ENCODE measurements around the gene ABL1. TPM values are rescaled to one million over a fixed set of nuclear protein-coding genes. Genes with fewer than 3 reads are reported as not detected.

The ABL1 gene
- total RNA-seq, 1 experiment from 2014 or later, result 9.9 TPM

- H3K4me3 ChIP-seq (ENCODE audit: low read length), result no peak overlapping the region
- no peaks in the 10 kb centered on the region for H3K9me2 ChIP-seq (replicated peaks; ENCODE audit: insufficient read depth, low read length)
- H3K27me3 ChIP-seq (ENCODE audit: low read length), result no peaks in the 10 kb centered on the region
- H2AFZ ChIP-seq (ENCODE audit: low read length), result no peak overlapping the region
- no peaks in the 10 kb centered on the region for H3K79me2 ChIP-seq (ENCODE audit: low read length)
- no peaks in the 10 kb centered on the region for H3K36me3 ChIP-seq (ENCODE audit: insufficient read depth, low read length)
- DNase-seq, result no peak
- no peaks in the 10 kb centered on the region for H3K4me1 ChIP-seq (ENCODE audit: low read length)
- no peak overlapping the region for H3K27ac ChIP-seq (ENCODE audit: low read length)
- H3K9me3 ChIP-seq (ENCODE audit: low read length), result no peaks in the 10 kb centered on the region
- no peak overlapping the region for H3K9ac ChIP-seq (ENCODE audit: low read length)
- H3K4me2 ChIP-seq (ENCODE audit: low read depth, low read length, poor library complexity, severe bottlenecking), result no peak overlapping the region
- no peaks in the 10 kb centered on the region for H4K20me1 ChIP-seq (ENCODE audit: insufficient read depth, low read depth, low read length)
These were observed 79.5 kb downstream of the ABL1 start for GRCh38 chr9:130914417-130915095.

DNA sequence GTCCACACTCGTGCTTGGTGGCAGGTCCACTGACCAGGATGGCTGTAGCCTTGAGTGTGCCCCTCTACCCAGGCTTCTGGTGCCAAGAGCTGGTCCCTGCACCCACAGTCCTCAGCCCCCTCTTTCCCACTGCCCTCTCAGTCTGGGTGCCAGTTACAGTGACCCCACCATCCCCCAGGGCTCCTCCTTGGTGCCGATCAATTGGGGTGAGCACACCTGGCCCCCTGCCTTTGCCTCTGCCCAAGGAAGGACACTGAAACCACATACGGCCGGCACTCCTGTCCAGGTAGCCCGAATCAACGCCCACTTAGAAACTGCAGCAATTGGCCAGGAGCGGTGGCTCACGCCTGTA, 80.0 kb downstream of the ABL1 start:
- Histone ChIP-seq H3K79me2 (ENCODE audit: low read length) (no peaks in the 10 kb centered on the region), H2AFZ (ENCODE audit: low read length) (no peak overlapping the region), H3K4me2 (ENCODE audit: low read depth, low read length, poor library complexity, severe bottlenecking) (no peak overlapping the region), H3K36me3 (ENCODE audit: insufficient read depth, low read length) (no peaks in the 10 kb centered on the region), H3K4me3 (ENCODE audit: low read length) (no peak overlapping the region), H3K9me2 (replicated peaks; ENCODE audit: insufficient read depth, low read length) (no peaks in the 10 kb centered on the region), H3K4me1 (ENCODE audit: low read length) (no peaks in the 10 kb centered on the region), H3K9ac (ENCODE audit: low read length) (no peak overlapping the region), H4K20me1 (ENCODE audit: insufficient read depth, low read depth, low read length) (no peaks in the 10 kb centered on the region), H3K27ac (ENCODE audit: low read length) (no peak overlapping the region), H3K27me3 (ENCODE audit: low read length) (no peaks in the 10 kb centered on the region), H3K9me3 (ENCODE audit: low read length) (no peaks in the 10 kb centered on the region)
- DNase-seq, result no peak

DNA sequence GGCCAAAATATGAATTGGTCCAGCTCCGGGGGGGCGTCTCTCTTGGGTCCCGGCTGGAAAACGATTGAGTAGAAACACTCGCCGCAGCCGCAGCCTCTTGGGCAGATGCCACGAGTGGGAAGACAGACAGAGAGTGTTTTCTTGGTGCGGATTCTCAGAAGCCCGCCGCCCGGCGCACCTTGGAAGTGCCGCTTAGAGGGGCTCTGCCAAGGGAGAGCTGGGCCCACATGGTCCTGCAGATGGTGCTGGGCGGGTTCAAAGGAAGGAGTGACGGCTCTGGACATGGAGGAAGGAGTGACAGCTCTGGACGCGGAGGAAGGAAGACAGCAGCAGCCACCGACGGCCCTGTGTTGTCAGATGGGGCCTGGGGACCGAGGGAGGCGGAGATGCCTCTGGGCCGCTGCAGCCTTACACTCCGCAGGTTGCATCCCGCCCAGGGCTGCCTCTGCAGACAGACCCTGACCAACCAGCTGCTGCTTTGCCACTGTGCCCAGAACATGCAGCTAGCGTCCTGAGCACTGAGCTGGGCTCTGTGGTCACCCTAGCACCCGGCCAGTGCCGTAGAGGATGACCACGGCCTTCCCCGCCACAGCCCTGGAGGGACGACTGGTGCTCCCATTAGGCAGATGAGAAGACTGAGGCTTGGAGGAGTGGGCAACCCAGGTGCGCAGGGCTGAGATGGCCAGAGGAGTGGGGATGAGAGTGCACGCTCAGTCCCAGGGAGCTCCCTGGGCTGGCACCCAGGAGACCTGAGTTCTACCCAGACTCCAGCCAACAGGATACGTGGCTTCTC, 82.3 kb downstream of the ABL1 start:
- Histone ChIP-seq H2AFZ (ENCODE audit: low read length) (no peak overlapping the region), H3K36me3 (ENCODE audit: insufficient read depth, low read length) (no peaks in the 10 kb centered on the region), H3K27me3 (ENCODE audit: low read length) (no peaks in the 10 kb centered on the region), H3K4me2 (ENCODE audit: low read depth, low read length, poor library complexity, severe bottlenecking) (no peak overlapping the region), H3K9ac (ENCODE audit: low read length) (no peak overlapping the region), H3K27ac (ENCODE audit: low read length) (no peak overlapping the region), H3K4me1 (ENCODE audit: low read length) (no peaks in the 10 kb centered on the region), H3K79me2 (ENCODE audit: low read length) (no peaks in the 10 kb centered on the region), H3K4me3 (ENCODE audit: low read length) (no peak overlapping the region), H3K9me3 (ENCODE audit: low read length) (no peaks in the 10 kb centered on the region), H4K20me1 (ENCODE audit: insufficient read depth, low read depth, low read length) (no peaks in the 10 kb centered on the region), H3K9me2 (replicated peaks; ENCODE audit: insufficient read depth, low read length) (no peaks in the 10 kb centered on the region)
- no peak for DNase-seq

- no peak for DNase-seq
- no peaks in the 10 kb centered on the region for H3K9me2 ChIP-seq (replicated peaks; ENCODE audit: insufficient read depth, low read length)
- no peaks in the 10 kb centered on the region for H3K4me1 ChIP-seq (ENCODE audit: low read length)
- no peak overlapping the region for H2AFZ ChIP-seq (ENCODE audit: low read length)
- no peak overlapping the region for H3K4me3 ChIP-seq (ENCODE audit: low read length)
- H3K79me2 ChIP-seq (ENCODE audit: low read length), result no peaks in the 10 kb centered on the region
- H3K27me3 ChIP-seq (ENCODE audit: low read length), result no peaks in the 10 kb centered on the region
- no peak overlapping the region for H3K4me2 ChIP-seq (ENCODE audit: low read depth, low read length, poor library complexity, severe bottlenecking)
- H3K9me3 ChIP-seq (ENCODE audit: low read length), result no peaks in the 10 kb centered on the region
- no peak overlapping the region for H3K27ac ChIP-seq (ENCODE audit: low read length)
- H3K36me3 ChIP-seq (ENCODE audit: insufficient read depth, low read length), result no peaks in the 10 kb centered on the region
- H4K20me1 ChIP-seq (ENCODE audit: insufficient read depth, low read depth, low read length), result no peaks in the 10 kb centered on the region
- H3K9ac ChIP-seq (ENCODE audit: low read length), result no peak overlapping the region
These were observed 83.2 kb downstream of the ABL1 start for GRCh38 chr9:130918101-130918825.

DNA sequence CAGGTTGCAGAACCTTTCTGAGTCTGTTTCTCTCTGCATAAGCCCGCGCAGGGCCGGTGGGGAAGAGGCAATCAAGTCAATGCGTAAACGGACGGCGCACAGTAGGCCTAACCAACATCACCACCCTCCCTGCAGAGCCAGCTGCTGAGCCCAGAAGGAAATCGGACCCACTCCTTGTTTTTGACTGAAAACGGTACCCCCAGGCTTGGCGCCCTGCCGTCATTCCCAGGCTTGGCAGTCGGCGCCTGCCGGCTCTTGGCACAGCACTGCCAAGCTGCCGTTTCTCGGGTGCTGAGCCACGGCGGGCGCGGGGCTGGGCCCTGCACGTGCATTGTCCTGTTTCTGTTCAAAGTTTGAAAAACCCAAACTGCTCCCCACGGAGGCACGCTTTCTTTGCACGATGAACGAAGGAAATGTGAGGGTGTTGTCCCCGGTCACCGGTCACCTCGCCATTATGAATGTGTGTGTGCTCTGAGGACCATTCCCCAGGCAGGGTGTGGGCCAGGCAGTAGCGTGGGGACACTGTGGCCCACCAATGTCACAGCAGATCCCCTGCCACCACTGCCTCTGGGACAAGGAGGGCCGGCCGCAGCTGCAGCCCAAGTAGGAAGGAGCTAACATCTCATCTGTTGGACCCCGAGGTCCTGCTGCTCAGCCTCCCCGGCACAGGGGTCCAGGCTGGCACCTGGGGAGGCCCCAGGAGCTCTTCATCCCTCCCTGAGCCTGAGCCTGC, 83.9 kb downstream of the ABL1 start:
- Histone ChIP-seq H3K36me3 (ENCODE audit: insufficient read depth, low read length) (no peaks in the 10 kb centered on the region), H3K4me1 (ENCODE audit: low read length) (no peaks in the 10 kb centered on the region), H3K4me3 (ENCODE audit: low read length) (no peak overlapping the region), H4K20me1 (ENCODE audit: insufficient read depth, low read depth, low read length) (no peaks in the 10 kb centered on the region), H3K79me2 (ENCODE audit: low read length) (no peaks in the 10 kb centered on the region), H3K9me3 (ENCODE audit: low read length) (no peaks in the 10 kb centered on the region), H3K9ac (ENCODE audit: low read length) (no peak overlapping the region), H3K9me2 (replicated peaks; ENCODE audit: insufficient read depth, low read length) (no peaks in the 10 kb centered on the region), H3K27me3 (ENCODE audit: low read length) (no peaks in the 10 kb centered on the region), H3K4me2 (ENCODE audit: low read depth, low read length, poor library complexity, severe bottlenecking) (no peak overlapping the region), H3K27ac (ENCODE audit: low read length) (no peak overlapping the region), H2AFZ (ENCODE audit: low read length) (no peak overlapping the region)
- no peak for DNase-seq

- Histone ChIP-seq H3K9ac (ENCODE audit: low read length) (no peak overlapping the region), H3K9me3 (ENCODE audit: low read length) (no peaks in the 10 kb centered on the region), H3K4me2 (ENCODE audit: low read depth, low read length, poor library complexity, severe bottlenecking) (no peak overlapping the region), H3K27ac (ENCODE audit: low read length) (no peak overlapping the region), H3K4me3 (ENCODE audit: low read length) (no peak overlapping the region), H3K79me2 (ENCODE audit: low read length) (no peaks in the 10 kb centered on the region), H3K4me1 (ENCODE audit: low read length) (no peaks in the 10 kb centered on the region), H4K20me1 (ENCODE audit: insufficient read depth, low read depth, low read length) (no peaks in the 10 kb centered on the region), H3K27me3 (ENCODE audit: low read length) (no peaks in the 10 kb centered on the region), H2AFZ (ENCODE audit: low read length) (no peak overlapping the region), H3K36me3 (ENCODE audit: insufficient read depth, low read length) (no peaks in the 10 kb centered on the region), H3K9me2 (replicated peaks; ENCODE audit: insufficient read depth, low read length) (no peaks in the 10 kb centered on the region)
- DNase-seq, result no peak
These were observed 84.6 kb downstream of the ABL1 start for GRCh38 chr9:130919559-130920145.

GRCh38 chr9:130920233-130920632, 85.2 kb downstream of the ABL1 start:
- Histone ChIP-seq H3K79me2 (ENCODE audit: low read length) (no peaks in the 10 kb centered on the region), H3K9me2 (replicated peaks; ENCODE audit: insufficient read depth, low read length) (no peaks in the 10 kb centered on the region), H3K9ac (ENCODE audit: low read length) (no peak overlapping the region), H3K27ac (ENCODE audit: low read length) (no peak overlapping the region), H3K4me3 (ENCODE audit: low read length) (no peak overlapping the region), H3K27me3 (ENCODE audit: low read length) (no peaks in the 10 kb centered on the region), H3K4me1 (ENCODE audit: low read length) (no peaks in the 10 kb centered on the region), H3K9me3 (ENCODE audit: low read length) (no peaks in the 10 kb centered on the region), H3K36me3 (ENCODE audit: insufficient read depth, low read length) (no peaks in the 10 kb centered on the region), H3K4me2 (ENCODE audit: low read depth, low read length, poor library complexity, severe bottlenecking) (no peak overlapping the region), H4K20me1 (ENCODE audit: insufficient read depth, low read depth, low read length) (no peaks in the 10 kb centered on the region), H2AFZ (ENCODE audit: low read length) (no peak overlapping the region)
- no peak for DNase-seq
